ENCODE results near the gene RASGEF1C. TPM values are rescaled to one million over a fixed set of nuclear protein-coding genes. Genes with fewer than 3 reads are reported as not detected.

RASGEF1C gene
- total RNA-seq, 1 donor from 2014 or later: 0.13 TPM

DNA sequence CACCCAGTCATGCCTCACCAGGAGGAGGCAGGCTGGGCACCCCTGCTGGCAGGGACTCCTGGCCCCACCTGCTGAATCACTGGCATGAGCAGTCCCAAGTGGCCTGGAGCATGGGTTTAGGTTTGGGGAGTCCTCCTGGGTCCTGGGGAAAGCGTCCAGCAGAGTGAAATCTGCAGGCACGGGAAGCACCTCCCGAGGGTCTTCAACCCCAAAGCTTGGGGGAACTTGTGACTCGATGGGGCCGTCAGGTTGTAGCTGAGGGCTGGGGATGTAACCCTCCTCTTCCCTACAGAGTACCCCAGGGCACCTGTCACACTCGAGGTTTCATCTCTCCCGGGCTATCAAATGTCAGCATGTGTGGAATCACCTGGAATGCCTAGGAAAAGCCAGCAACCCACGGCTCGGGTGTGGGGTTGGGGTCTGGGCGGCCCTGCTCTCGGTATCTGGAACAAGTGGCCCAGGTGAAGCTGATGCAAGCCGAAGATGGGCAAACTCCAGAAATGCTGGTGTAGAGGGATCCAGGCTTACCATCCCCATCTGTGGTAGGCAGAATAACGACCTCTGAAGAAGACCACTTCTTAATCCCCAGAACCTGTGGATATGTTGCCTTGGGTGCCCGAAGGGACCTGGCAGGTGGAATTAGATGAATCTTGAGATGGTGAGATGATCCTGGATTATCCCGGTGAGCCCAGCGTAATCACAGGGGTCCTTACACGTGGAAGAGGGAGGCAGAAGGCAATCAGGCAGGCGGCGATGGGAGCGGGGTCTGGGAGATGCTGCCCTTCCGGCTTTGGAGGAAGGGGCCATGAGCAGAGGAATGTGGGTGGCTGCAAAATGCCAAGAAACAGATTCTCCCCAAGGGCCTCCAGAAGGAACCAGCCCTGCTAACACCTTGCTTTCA lies 6.1 kb upstream of the RASGEF1C start:
- TF ChIP-seq, protein P1, sequence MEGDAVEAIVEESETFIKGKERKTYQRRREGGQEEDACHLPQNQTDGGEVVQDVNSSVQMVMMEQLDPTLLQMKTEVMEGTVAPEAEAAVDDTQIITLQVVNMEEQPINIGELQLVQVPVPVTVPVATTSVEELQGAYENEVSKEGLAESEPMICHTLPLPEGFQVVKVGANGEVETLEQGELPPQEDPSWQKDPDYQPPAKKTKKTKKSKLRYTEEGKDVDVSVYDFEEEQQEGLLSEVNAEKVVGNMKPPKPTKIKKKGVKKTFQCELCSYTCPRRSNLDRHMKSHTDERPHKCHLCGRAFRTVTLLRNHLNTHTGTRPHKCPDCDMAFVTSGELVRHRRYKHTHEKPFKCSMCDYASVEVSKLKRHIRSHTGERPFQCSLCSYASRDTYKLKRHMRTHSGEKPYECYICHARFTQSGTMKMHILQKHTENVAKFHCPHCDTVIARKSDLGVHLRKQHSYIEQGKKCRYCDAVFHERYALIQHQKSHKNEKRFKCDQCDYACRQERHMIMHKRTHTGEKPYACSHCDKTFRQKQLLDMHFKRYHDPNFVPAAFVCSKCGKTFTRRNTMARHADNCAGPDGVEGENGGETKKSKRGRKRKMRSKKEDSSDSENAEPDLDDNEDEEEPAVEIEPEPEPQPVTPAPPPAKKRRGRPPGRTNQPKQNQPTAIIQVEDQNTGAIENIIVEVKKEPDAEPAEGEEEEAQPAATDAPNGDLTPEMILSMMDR (IDR thresholded peaks at IDR 0.05; ENCODE audit: insufficient read depth, low read length, poor library complexity, severe bottlenecking): no peak
- DNase-seq (ENCODE audit: low read depth): no peak
- peaks cover 2% of the 10 kb centered on the region for H3K27me3 ChIP-seq (ENCODE audit: control insufficient read depth, insufficient read depth, low read length)
- H3K36me3 ChIP-seq (ENCODE audit: control insufficient read depth, insufficient read depth, low read length): no peaks in the 10 kb centered on the region
- H3K4me3 ChIP-seq (ENCODE audit: low read depth, low read length): no peak overlapping the region

- Histone ChIP-seq H3K36me3 (ENCODE audit: control insufficient read depth, insufficient read depth, low read length) (no peaks in the 10 kb centered on the region), H3K27me3 (ENCODE audit: control insufficient read depth, insufficient read depth, low read length) (peaks cover 2% of the 10 kb centered on the region), H3K4me3 (ENCODE audit: low read depth, low read length) (no peak overlapping the region)
- no peak for DNase-seq (ENCODE audit: low read depth)
- TF ChIP-seq, protein P1 (IDR thresholded peaks at IDR 0.05; ENCODE audit: insufficient read depth, low read length, poor library complexity, severe bottlenecking): no peak
Measured at GRCh38 chr5:180213657-180214207, 4.7 kb upstream of the RASGEF1C start.

GRCh38 chr5:180213256-180213600 lies 4.2 kb upstream of the RASGEF1C start:
- TF ChIP-seq, protein P1 (IDR thresholded peaks at IDR 0.05; ENCODE audit: insufficient read depth, low read length, poor library complexity, severe bottlenecking): no peak
- no peak for DNase-seq (ENCODE audit: low read depth)
- Histone ChIP-seq H3K36me3 (ENCODE audit: control insufficient read depth, insufficient read depth, low read length) (no peaks in the 10 kb centered on the region), H3K27me3 (ENCODE audit: control insufficient read depth, insufficient read depth, low read length) (peaks cover 6% of the 10 kb centered on the region), H3K4me3 (ENCODE audit: low read depth, low read length) (no peak overlapping the region)

- Histone ChIP-seq H3K36me3 (ENCODE audit: control insufficient read depth, insufficient read depth, low read length) (no peaks in the 10 kb centered on the region), H3K4me3 (ENCODE audit: low read depth, low read length) (no peak overlapping the region), H3K27me3 (ENCODE audit: control insufficient read depth, insufficient read depth, low read length) (peaks cover 12% of the 10 kb centered on the region)
- TF ChIP-seq, protein P1 (IDR thresholded peaks at IDR 0.05; ENCODE audit: insufficient read depth, low read length, poor library complexity, severe bottlenecking): no peak
- no peak for DNase-seq (ENCODE audit: low read depth)
Measured at GRCh38 chr5:180212363-180213255, 3.6 kb upstream of the RASGEF1C start.

DNA sequence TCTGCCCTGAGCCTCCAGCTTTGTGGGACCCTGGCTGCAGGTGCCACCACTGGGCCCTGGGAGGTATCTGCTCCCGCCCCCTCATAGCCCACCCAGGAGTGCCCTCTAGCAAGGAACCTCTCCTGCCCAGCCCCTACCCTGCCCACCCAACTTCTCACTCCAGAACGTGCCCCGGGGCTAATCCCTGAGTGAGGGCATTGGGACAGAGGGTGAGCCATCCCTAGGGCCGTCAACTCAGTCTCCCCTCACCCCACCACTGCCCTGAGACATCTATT lies 2.7 kb upstream of the RASGEF1C start:
- TF ChIP-seq, protein P1 (IDR thresholded peaks at IDR 0.05; ENCODE audit: insufficient read depth, low read length, poor library complexity, severe bottlenecking): no peak
- Histone ChIP-seq H3K27me3 (ENCODE audit: control insufficient read depth, insufficient read depth, low read length) (peaks cover 18% of the 10 kb centered on the region), H3K4me3 (ENCODE audit: low read depth, low read length) (no peak overlapping the region), H3K36me3 (ENCODE audit: control insufficient read depth, insufficient read depth, low read length) (no peaks in the 10 kb centered on the region)
- DNase-seq (ENCODE audit: low read depth): no peak

Data from kidney epithelial cell (primary cell).